GM19468 (cell line): ENCODE results near the gene VSTM4.

Experiments used
- ATAC-seq: cut with Tn5 transposase; IDR thresholded peaks from one replicate; pipeline ENCODE4 v1.9.1; 2021; ENCODE audit warnings: mild to moderate bottlenecking, moderate library complexity, moderate number of reproducible peaks; ENCODE audit not compliant: unreplicated experiment; ENCODE audit errors: extremely low read depth

VSTM4 gene

DNA sequence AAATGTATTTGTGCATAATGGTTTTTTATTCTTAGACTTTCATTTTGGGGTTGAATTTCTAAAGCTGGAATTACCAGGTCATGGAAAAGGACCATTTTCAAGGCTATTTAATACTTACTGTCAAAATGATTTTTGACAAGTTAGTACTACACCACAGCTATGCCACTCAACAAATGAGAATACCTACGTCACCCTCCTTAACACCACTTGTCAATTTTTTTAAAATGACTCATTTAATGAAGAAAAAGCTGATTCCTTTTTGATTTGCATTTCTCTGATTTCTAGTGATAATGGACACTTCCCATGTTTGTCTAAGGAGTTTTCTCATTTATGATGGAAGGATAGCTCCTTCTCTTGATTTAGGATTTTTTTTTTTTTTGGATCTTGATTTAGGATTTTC lies 63.3 kb downstream of the VSTM4 start:
- no peak for ATAC-seq

GRCh38 chr10:49050906-49051305 lies 64.4 kb downstream of the VSTM4 start:
- no peak for ATAC-seq

GRCh38 chr10:49050366-49050765 lies 65.0 kb downstream of the VSTM4 start:
- ATAC-seq, result no peak

DNA sequence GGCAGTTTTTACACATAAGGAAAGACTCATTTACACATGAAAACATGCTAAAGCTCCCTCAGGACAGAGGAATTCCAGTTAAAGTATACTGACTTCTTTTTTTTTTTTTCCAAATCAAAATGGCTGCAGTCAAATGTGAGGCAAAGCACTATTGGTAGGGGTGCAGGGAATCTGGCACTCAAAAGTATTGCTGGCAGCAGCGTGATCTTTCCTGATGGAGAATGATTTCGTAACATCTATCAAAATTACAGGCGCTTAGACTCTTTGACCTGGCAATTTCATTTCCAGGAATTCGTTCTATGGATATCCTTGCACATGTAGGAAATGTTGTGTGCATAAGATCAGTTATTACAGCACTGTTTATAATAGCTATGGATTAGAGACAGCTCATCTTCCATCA lies 65.7 kb downstream of the VSTM4 start:
- no peak for ATAC-seq

- ATAC-seq, result no peak
These were observed 68.1 kb downstream of the VSTM4 start for GRCh38 chr10:49047128-49047639.

DNA sequence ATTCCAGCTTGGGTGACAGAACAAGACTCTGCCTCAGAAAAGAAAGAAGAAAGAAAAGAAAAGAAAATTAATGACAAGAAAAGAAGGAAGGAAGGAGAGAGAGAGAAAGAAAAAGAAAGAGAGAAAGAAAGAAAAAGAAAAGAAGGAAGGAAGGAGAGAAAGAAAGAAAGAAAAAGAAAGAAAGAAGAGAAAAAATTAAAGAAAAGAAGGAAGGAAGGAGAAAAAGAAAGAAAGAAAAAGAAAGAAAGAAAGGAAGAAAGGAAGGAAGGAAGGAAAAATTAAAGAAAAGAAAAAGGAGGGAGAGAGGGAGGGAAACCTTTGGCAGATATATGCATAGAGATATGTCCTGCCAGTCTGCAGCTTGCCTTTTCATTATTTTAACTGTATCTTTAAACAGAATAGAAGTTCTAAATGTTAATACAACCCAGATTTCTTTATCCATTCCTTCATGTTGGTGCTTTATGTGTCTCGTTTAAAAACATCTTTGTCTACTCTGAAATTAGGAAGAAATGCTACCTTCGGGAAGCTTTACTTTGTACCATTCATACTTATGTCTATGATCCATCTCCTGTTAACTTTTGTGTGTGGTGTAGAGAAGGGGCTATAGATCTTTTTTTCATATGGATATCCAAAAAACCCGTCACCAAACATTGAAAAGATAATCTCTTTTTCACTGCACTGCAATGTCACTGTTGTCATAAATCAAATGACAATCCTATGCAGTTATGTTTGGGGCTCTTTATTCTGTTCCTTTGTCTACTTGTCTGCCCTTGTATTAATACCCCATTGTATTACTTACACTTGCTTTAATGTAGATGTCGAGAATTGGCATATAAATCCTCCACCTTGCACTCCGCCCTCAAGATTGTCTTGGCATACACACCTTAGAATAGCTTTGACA lies 70.8 kb downstream of the VSTM4 start:
- ATAC-seq, result no peak

DNA sequence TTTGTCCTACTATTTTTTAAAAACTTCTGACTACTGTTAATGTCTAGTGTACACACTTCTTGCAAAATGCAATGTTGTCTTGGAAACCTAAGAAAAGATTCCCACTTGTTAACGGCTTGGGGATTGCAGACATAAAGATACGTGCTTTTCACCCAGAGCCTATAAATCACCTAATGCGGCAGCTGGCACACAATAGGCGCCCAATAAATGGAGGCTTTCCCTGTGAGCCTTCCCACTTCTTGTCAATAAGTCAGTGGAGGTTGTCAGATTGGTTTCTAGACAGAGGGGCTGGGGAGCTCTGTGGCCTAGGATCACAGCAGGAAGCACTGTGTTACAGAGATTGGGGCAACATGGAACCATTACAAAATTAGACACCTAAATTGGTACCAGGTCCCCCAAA lies 74.7 kb downstream of the VSTM4 start:
- ATAC-seq, result no peak

DNA sequence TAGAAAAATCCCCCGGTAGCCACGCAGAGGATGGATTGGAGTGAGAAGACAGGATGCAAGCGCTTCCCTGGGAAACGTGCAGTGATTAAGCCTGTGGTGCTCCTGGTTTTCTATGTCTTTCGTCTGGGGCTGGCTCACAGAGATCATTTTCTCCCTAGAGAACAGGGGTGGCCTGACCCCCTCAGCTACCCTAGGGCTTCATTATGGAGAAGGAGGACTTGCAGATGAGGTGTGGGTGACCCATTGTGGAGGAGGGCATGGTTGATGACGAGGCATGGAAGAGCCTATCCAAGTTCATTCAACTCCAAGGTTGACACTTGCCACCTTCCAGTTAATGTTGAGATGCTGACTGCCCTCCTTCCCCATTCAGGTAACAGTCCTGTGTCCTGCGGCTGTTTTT lies 75.9 kb downstream of the VSTM4 start:
- ATAC-seq, result no peak

GRCh38 chr10:49038711-49039110 lies 76.6 kb downstream of the VSTM4 start:
- no peak for ATAC-seq

DNA sequence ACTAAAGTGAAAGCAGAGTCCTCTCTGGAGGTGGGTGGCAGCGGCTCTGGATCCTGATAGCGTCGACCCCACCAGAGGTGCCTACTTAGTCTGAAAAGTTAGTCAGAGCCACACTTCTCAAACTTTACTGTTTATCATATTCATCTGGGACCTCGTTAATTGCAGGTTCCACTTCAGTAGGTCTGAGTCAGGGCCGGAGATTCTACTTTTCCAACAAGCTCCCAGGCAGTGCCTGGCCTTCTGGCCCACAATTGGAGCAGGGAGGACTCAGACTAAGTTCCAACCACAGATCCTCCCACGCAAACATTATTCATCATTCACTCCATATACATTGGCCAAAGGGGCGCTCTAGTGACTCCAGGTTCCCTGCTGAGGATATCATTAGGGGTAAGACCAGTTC lies 78.1 kb downstream of the VSTM4 start:
- ATAC-seq, result no peak

GRCh38 chr10:49036638-49037037 lies 78.7 kb downstream of the VSTM4 start:
- ATAC-seq, result no peak

DNA sequence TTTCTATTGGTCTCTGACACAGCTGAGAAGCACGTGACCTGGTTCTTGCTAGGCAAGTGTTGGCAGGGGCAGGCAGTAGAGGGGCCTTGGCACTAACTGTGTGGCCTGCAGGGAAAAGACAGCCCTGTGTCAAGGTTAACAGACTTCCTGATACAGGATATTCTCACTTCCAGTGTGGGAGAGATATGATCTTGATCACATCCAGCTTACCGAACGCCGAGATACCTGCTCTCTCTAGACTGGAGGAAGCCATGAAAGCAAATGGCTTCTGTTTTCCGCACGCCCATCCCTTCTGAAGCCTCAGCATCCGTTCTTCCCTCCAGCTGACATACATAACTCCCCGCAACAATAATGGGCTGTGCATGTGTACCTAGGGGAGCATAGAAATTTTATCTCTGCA lies 79.4 kb downstream of the VSTM4 start:
- ATAC-seq, result no peak

- no peak for ATAC-seq
These were observed 80.4 kb downstream of the VSTM4 start for GRCh38 chr10:49034925-49035324.

- no peak for ATAC-seq
These were observed 81.4 kb downstream of the VSTM4 start for GRCh38 chr10:49033939-49034338.

- no peak for ATAC-seq
These were observed 85.7 kb downstream of the VSTM4 start for GRCh38 chr10:49029666-49030065.

DNA sequence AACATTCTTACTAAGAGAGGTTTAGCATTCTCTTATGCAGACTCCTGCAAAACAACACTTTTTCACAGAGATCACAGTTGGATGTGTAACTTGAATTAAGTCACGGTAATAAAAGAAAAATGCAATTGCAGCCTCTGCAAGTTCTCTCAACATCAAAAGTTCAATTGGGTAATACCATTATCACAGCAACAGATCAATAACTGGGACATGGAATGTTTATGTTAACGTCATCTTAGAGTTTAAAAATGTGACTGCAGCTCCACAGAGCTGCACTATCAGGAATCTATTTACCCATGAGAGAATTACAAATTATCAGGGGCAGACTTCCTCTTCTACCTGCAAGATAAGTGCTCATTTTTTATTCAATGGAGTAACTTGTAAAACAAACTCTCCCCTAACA lies 86.7 kb downstream of the VSTM4 start:
- ATAC-seq, result no peak

- ATAC-seq, result no peak
These were observed 89.9 kb downstream of the VSTM4 start for GRCh38 chr10:49025347-49025983.

- no peak for ATAC-seq
These were observed 90.8 kb downstream of the VSTM4 start for GRCh38 chr10:49024484-49024883.

- no peak for ATAC-seq
These were observed 91.6 kb downstream of the VSTM4 start for GRCh38 chr10:49023752-49024151.

DNA sequence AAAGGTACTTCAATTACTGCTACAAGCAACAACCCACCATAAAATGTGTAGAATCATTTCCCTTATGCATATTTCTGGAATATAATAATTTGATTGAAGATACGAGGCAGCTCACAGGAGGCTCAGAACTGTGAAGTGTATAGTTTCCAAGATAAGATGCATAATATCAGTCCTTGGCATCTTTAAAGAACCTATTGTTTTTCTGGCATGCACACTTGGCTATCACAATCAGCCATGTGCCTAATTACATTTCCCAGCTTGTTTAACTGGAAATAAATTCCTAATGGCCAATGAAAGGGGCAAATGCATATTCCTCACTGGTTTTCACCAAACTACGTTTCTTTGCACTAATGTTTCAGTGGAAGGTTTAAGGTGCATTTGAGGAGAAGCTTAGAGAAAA lies 92.3 kb downstream of the VSTM4 start:
- ATAC-seq, result no peak

DNA sequence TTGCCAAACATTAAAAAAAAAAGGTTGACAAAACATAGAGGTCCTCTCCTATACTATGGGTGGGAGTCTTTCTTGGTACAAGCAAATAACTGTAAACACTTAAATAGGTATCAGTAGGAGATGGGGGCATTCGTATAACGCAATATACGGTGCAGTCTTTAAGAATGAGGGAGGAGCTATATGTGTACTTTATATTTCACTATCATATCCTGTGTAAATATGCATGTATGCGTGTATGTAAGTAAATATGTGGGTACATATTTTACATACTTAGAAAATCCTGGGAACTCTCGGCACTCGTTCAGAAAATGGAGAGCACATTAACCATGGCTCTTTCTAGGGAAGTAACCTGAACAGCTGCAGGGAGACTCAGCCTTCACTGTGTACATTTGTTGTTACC lies 93.6 kb downstream of the VSTM4 start:
- no peak for ATAC-seq

- ATAC-seq, result no peak
These were observed 99.6 kb downstream of the VSTM4 start for GRCh38 chr10:49015700-49016099.
